GM18520 (cell line): ENCODE results near the gene OSBP2.

Source experiments
- ATAC-seq: cut with Tn5 transposase; IDR thresholded peaks from one replicate; pipeline ENCODE4 v1.9.1; 2021; ENCODE audit not compliant: unreplicated experiment

The OSBP2 gene

DNA sequence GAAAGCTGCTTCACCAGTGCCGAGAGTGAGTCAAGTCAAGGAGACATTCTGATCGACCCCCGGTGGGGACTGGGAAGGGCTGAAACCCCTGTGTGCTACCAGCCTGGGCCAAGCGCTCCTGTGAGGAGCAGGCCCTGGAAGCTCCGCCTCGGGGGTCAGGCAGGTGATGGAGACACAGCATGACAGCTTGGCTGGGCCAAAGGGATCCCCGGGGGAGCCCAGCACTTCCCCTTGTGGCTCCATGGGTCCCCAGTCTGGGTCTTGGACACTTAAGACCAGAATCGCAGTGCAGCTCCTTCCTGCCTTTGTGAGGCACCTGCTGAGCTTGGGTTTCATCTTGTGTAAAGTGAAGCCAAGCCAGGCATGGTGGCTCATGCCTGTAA, 184.7 kb downstream of the OSBP2 start:
- no peak for ATAC-seq

DNA sequence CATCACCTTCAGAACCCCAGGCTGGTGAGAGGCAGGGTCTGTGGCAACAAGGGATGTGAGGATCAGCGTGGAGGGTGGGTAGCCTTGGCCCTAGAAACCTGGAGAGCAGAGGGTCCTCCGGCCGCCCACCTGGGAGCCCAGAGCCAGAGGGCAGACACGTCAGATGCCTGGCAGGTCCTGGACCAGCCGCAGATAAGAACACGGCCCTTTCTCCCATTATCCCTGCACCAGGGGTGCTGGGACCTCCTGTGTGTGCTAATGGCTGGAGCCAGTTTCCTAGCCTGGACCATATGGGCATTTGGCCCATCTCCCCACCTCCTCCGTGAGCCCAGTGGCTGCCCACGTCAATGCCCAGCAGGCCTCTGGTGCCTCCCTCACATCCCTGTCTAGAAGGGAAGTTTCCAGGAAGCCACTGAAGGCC, 185.5 kb downstream of the OSBP2 start:
- no peak for ATAC-seq

DNA sequence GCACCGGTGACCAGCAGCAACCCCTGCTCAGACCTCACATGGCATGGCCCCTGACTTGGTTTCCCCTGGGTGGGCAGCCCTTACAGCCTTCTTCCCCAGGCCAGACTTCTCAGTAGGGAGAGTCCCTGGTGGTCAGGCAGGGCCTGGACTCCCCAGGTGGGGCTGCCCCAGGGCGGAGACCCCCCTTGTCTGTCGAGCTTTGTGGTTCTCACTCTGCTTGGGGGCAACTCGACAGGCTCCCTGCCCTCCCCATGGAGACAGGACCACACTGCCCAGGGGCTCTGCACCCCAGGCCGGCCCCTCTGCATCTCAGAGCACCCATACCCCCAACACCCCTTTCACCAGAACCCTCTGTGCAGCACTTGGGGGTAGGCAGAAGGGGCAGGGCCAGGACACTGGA, 186.2 kb downstream of the OSBP2 start:
- no peak for ATAC-seq

DNA sequence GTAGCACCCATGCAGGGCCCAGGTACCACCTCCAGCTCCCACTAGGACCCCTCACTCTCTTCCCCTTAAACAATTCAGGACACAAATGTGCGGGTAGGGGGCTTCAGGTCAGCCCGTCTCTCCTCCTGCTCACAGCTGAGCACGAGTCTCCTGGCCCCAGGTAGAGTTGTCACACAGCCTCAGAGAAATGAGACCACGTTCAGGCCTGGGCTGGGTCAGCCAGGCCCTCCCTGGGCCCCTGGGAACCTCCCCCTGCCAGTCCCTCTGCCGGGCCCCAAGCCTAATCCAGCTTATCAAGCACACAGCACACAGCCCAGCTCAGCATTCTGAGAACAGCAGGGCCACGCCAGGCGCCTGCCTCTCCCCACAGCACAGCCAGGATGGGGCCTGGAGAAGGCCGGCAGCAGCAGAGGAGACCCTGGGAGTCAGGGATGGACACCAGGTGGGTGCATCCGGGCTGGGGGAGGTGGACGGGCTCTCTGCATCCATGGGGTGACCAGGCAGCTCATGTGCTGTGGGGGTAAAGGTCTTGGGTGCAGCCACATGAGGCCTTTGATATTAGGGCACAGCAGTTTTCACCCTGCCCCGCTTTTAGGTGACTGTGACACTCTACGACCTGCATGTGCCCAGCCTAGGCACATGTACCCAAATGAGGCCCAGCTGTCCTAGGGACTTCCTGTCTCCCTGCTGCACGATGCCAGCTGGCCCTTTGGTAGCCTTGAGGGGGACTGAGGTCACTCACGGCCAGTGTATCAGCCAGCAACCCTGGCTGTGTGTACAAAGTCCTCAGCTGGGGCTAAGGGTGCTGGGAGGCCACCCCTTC, 186.9 kb downstream of the OSBP2 start:
- no peak for ATAC-seq

DNA sequence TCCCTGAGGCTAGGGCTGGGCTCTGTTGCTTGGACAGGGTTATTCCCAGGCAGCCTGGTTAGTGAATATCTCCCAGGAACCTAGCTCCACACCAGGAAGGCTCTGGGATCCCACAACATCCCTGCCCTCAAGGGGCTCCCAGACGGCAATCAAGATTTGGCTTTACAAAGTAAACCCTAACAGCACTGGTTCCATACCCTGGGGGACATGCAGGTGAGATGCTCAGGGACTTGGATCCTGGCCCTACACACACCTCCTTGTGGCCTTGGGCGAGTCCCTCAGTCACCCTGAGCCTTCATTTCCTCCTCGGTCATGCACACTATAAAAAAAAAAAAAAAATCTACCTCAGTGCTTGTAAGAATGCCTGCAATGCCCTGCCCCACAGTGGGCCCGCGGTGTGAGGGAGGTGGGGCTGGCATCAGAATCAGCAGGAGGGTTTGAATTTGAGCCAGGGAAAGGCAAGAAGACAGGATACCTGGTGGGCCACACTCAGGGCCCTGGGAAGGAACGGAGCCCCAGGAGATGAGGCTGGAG, 187.6 kb downstream of the OSBP2 start:
- no peak for ATAC-seq

DNA sequence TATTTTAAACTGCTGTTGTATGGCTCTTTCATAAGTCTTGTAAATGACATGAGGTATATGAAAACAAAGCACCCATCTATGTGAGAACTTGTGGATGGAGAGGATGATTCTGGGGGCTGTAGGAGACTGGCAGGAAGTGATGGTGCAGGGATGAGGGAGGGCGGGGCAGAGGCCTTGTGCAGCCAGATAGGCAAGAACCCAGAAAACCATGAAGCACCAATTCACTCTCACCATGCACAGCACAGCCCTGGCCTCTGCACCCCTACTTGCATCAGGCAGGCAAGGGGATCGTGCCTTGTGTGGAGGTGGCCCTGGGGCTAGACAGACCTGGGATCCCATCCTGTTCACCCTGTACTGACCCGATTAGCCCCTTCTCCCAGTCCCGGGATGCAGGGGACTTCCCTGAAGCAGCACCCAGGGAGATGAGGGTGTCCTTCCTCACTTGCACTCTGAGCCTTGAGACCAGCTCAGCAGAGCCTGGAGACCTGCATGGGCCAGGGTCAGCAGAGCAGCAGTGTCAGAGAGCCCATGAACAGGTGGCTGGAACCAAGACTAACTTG, 188.4 kb downstream of the OSBP2 start:
- no peak for ATAC-seq

DNA sequence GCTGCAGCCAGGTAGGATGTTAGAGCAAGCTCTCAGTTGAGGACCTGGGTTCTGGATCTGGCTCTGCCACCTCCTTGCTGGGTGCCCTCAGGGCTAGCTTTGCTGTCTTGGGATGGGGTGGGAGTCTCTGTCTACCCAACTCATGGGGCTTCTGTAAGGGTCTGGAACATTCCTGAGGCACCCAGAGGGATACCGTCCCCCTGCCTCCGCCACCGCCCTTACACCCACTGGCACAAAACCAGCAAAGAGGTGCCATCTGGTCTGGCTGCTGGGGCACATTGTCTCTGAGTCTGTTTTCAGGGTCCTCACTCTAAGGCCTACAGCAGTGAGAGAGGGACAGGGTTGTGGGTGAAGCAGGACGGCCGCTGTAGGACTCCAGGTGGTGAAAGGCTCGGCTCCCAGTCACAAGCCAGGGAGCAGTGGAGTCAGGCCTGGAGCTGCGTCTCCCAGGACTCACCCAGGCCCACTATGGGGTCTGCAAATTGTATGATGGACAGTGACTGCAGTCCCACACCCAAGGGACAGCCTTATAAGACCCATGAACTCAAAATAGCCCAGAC, 189.0 kb downstream of the OSBP2 start:
- ATAC-seq: no peak

DNA sequence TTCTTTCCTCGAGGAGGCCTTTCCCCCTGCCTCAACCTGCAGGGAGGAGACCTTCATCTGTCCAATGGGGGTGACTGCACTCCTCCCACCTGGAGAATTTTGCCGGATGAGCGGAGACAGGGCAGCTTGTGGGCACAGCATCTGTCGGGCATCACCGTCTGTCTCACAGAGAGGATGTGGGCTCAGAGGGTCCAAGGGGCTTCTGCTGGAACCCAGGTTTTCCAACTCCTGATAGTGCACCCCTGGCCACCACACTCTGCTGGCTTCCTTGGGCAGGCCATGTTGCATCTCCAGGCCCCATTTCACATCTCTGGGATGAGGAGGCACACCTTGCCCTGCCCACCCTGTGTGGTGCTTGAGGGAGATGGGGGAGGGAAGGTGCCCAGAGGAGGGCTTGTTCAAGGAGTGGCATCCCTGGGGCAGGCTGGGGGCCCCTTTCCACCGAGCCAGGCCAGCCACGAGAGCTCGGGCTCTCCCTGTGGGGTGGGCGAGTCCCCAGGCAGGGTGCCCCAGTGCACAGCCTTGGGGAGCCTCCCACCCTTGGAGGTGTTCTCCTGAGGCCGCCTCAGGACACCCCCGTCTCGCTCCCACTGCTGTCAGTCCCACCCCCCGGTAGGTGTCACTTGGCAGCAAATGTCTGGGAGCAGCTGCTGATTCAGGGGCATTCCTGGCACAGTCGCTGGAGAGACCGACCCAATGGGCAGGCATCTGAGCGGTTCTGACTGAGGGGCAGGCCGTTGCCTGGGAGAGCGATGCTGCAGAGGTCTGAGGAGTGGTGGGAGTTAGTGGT, 189.7 kb downstream of the OSBP2 start:
- ATAC-seq: no peak

DNA sequence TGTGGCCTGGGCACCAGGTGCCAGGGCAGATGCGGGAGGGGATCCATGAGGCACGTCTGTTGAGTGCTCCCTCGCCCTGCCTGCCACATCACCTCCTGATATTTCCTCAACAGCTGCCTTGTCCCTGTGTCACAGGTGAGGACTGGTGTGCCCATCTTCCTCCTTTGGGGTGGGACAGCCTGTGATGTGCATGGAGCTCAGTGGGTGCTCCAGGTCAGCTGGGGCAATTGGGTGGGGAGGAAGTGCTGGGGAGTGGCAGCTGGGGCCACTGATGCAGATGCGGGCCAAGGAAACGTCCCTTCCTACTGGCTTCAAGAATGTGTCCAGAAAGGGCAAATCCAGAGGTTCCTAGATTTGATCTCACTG, 190.3 kb downstream of the OSBP2 start:
- no peak for ATAC-seq

DNA sequence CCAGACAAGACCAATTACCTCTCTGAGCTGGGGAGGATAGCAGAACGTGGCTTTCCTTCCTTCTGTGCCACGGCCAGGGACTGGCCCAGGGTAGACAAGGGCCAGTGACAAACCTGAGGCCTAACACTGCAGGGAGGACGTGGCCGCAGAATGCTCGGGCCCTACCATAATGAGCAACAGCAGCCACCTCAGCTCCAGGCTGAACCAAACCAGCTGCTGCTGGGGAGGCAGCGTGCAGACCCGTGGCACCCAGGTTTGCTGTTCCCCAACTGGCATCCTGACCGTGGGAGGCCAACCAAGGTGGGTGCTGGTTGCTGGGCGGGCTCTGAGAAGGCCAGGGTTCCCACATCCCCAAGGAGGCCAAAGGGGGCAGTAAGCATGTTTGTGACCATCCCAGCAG, 190.9 kb downstream of the OSBP2 start:
- no peak for ATAC-seq

DNA sequence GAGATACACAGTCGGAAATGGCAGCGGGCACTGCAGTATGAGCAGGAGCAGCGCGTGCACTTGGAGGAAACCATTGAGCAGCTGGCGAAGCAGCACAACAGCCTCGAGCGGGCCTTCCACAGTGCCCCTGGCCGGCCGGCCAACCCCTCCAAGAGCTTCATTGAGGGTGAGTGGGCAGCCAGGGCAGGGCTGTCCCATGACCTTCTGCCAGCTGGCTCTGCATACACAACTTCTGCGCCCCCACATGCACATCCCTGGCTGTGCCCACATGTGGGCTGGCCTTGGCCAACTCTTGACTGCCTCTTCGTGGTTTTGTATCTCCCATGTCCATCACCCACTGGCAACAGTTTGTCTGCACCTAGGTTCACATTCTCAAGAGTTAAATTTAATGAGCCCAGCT, 192.8 kb downstream of the OSBP2 start:
- no peak for ATAC-seq

DNA sequence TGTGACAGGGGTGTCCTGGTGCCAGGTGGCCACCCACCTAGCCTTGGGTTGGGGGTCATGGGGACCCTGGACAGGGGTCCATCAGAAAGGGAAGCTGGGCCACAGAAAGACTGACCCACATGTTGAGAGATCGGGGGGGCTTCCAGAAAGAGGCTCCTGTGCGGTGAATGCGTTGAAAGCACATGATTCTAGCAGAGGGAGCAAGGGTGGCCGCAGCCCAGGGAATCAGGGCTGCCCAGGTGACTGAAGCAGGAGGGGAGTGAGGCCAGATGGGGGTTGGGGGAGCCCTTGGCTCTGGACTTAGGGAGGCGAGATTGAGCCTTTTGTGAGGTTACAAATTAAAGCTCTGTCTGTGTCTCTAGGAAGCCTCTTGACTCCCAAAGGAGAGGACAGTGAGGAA, 193.2 kb downstream of the OSBP2 start:
- no peak for ATAC-seq

DNA sequence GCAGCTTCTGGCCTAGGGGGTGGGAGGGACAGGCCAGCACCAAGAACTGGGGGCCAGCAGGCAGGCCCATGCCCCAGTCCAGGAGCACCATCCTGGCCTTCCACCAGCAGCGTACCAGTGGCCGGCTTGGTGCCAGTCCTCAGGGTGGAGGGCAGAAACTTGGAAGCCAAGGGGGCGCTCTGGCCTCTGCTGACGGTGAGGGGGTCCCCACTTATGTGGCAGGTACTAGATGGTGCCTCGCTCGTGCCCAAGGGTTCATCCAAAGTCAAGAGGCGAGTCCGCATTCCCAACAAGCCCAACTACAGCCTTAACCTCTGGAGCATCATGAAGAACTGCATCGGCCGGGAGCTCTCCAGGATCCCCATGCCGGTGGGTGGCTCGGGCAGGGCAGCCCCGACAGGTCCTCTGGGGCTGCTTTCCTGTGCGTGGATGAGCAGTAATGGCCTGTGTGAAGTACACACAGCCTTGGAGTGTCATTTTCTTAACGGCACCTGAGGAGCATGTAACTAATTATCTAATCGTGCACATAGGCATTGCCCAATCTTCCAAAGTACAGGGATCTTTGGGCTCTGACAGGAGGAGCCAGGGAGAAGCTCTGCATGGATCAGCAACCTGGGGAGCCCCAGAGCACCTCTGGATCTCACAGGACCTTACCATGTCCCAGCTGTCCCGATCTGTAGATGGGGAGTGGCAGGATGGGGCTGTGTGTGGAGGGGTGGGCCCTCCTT, 194.8 kb downstream of the OSBP2 start:
- ATAC-seq: no peak

DNA sequence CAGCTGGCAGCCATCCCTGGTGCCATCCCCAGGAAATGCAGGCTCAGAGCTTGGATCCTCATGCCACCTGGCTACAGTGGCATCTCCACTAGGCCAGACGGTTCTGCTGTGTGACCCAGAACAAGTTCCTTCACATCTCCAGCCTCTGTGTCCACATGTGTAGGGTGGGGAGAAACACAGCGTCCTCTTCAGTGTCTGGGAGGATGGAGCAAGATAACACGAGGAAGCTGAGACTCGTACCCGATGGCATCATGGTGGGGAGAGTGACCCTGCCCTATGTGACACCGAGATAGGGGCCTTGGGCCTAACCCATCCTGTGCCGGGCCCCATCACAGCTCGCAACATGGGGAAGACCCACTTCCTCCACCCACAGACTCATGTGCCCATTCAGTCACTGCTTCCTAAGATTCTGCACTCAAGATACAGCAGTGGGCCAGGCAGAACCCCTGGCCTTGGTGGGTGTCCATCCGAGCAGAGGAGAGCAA, 195.4 kb downstream of the OSBP2 start:
- no peak for ATAC-seq

DNA sequence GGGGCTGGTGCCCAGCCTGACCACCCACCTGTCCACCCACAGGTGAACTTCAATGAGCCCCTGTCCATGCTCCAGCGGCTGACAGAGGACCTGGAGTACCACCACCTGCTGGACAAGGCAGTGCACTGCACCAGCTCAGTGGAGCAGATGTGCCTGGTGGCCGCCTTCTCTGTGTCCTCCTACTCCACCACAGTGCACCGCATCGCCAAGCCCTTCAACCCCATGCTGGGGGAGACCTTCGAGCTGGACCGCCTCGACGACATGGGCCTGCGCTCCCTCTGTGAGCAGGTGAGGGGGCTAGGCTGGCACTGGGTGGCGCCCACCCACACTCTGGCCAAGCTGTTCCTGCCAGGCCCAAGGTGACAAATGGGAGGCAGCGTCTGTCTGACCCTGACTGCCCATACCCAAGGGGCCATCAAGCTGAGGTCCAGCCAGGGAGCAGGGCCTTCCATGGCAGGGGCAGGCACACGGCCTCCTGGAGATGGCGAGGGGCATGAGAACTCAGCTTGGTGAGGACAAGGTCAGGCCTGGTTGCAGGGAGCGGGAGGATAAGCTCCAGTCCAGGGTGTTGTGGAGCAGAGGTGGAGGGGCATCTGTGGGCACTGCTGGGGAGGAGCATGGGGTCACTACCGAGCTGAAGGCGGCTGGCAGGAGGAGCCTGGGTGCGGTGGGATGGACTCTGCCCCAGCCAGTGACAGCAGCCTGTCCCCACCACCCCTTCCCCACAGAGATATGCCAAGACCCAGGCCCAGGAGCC, 196.2 kb downstream of the OSBP2 start:
- no peak for ATAC-seq

DNA sequence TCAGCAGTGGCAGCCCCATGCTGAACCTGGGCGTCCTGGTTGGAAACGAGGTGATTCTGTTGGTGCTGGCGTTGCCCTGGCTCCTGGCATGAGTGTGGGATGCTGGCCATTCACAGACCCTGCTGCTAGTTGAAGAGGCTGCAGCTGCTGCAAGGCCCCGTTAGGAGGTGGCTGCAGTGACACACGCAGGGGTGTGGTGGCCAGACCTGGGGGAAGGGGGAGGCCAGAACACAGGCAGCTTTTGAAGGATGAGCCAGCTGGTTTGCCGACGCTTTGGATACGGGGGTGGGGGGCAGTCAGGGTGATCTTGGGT, 196.7 kb downstream of the OSBP2 start:
- no peak for ATAC-seq

DNA sequence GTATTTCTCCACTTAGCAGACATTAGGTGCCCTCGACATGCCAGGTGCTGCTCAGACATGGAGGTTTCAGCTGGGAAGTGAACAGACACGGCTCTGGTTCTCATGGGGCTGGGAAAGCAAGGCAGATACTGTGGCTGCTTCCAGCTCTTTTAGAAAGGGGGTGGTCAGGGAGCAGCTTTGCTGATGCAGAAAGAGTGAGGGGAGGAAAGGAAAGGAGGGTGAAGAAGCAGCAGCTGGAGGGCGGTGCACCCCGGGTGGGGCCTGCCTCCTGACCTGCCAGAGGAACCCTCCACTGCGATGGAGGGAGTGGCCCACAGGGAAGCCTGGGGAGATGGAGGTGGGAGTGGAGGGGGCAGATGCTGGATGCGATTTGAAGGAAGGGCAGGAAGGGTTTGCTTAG, 197.1 kb downstream of the OSBP2 start:
- no peak for ATAC-seq

DNA sequence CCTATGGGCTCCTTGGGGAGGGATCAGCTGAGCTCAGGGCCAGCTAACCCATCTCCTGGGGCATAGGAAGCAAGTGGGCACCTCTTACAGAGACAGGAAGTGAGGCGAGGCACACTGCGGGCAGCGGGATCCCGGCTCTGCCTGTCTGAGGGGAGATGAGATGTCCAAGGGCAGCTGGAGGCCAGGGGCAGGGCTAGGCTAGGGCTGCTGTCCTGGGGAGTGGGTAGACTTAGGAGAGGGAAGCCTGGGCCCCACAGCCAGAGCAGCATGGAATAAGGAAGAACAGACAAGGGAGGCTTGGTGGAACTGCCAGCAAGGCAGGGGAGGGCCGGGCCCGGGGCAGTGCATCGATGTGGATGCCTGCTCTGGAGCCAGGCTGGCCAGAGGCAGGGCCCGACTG, 197.6 kb downstream of the OSBP2 start:
- no peak for ATAC-seq

DNA sequence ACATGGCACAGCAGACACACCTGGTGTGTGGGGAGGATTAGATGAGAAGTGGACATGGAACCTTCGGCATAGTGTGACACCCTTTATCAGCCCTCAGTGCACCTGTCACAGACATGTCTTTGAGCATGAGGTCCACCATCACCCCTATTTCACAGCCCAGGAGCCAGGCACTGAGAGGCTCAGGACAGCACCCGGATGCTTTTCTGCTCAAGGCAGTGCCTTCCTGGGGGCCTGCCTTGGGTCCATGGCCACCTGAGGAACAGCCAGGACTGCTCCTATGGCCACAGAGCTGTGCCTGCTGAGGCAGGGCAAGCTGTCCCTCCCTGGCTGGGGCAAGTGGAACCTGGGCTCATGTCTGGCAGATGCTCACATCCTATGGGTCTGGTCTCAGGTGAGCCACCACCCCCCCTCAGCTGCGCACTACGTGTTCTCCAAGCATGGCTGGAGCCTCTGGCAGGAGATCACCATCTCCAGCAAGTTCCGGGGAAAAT, 198.1 kb downstream of the OSBP2 start:
- no peak for ATAC-seq
